Measurements from ENCODE around the gene MCRIP2. TPM values are rescaled to one million over a fixed set of nuclear protein-coding genes. Genes with fewer than 3 reads are reported as not detected.

MCRIP2 gene
- total and polyA plus RNA-seq, 4 experiments from 2014 or later, result 28.3 to 45.5 (median 32.5) TPM

- Mint-ChIP-seq H3K4me3 (no peak overlapping the region), H3K27ac (no peak overlapping the region), H3K27me3 (no peaks in the 10 kb centered on the region), H3K4me1 (peaks cover 0 to 9% (median under 1%) of the 10 kb centered on the region in 4 donors), H3K9me3 (no peaks in the 10 kb centered on the region), H3K36me3 (no peaks in the 10 kb centered on the region)
- intact Hi-C loops (cut with micrococcal nuclease), result no loop called here
- H3K4me3 ChIP-seq (ENCODE audit: low read length in 2 of 2), result no peak overlapping the region
- ChIA-PET CTCF (ENCODE audit: partially characterized antibody) (no interaction called here), POLR2A (ENCODE audit: partially characterized antibody) (interaction anchor here (1.1 to 3.2 kb wide), 3 partner anchors 10 to 21 kb away, joined by 3 to 12 read pairs (median 4); partner anchors contain the start of genes STUB1 and WDR90)
- DNase-seq, result no peak
- H3K9me3 ChIP-seq (ENCODE audit: control insufficient read depth in 1 of 2, low read length in 2 of 2), result no peaks in the 10 kb centered on the region
- no peaks in the 10 kb centered on the region for H3K27me3 ChIP-seq (ENCODE audit: insufficient read depth, low read length)
- H3K36me3 ChIP-seq (ENCODE audit: insufficient read depth, low read length), result no peaks in the 10 kb centered on the region
- H3K27ac ChIP-seq (ENCODE audit: low read depth, low read length), result no peak overlapping the region
- no peaks in the 10 kb centered on the region for H3K4me1 ChIP-seq (ENCODE audit: insufficient read depth, low read length)
Observed at GRCh38 chr16:659618-660017, 18.0 kb downstream of the MCRIP2 start.

- H3K9me3 Mint-ChIP-seq, result no peaks in the 10 kb centered on the region
- no peak overlapping the region for H3K4me3 Mint-ChIP-seq
- no peaks in the 10 kb centered on the region for H3K36me3 ChIP-seq (ENCODE audit: insufficient read depth, low read length)
- peaks cover 0 to 9% (median under 1%) of the 10 kb centered on the region in 4 donors for H3K4me1 Mint-ChIP-seq
- no peaks in the 10 kb centered on the region for H3K4me1 ChIP-seq (ENCODE audit: insufficient read depth, low read length)
- no peak overlapping the region for H3K27ac Mint-ChIP-seq
- H3K9me3 ChIP-seq (ENCODE audit: control insufficient read depth in 1 of 2, low read length in 2 of 2), result no peaks in the 10 kb centered on the region
- H3K4me3 ChIP-seq (ENCODE audit: low read length in 2 of 2), result no peak overlapping the region
- no peaks in the 10 kb centered on the region for H3K27me3 ChIP-seq (ENCODE audit: insufficient read depth, low read length)
- no peaks in the 10 kb centered on the region for H3K36me3 Mint-ChIP-seq
- ChIA-PET POLR2A (ENCODE audit: partially characterized antibody) (interaction anchor here (1.1 to 3.2 kb wide), 3 partner anchors 11 to 20 kb away, joined by 3 to 12 read pairs (median 4); partner anchors contain the start of genes STUB1 and WDR90), CTCF (ENCODE audit: partially characterized antibody) (no interaction called here)
- intact Hi-C loops (cut with micrococcal nuclease), result no loop called here
- H3K27ac ChIP-seq (ENCODE audit: low read depth, low read length), result no peak overlapping the region
- H3K27me3 Mint-ChIP-seq, result no peaks in the 10 kb centered on the region
- DNase-seq, result no peak
Observed at GRCh38 chr16:660132-660458, 18.5 kb downstream of the MCRIP2 start.

- no peaks in the 10 kb centered on the region for H3K27me3 Mint-ChIP-seq
- no peaks in the 10 kb centered on the region for H3K9me3 Mint-ChIP-seq
- no peaks in the 10 kb centered on the region for H3K36me3 ChIP-seq (ENCODE audit: insufficient read depth, low read length)
- H3K4me3 Mint-ChIP-seq, result no peak overlapping the region
- H3K36me3 Mint-ChIP-seq, result no peaks in the 10 kb centered on the region
- intact Hi-C loops (cut with micrococcal nuclease), result no loop called here
- no peak overlapping the region for H3K27ac ChIP-seq (ENCODE audit: low read depth, low read length)
- POLR2A ChIA-PET (ENCODE audit: partially characterized antibody), result interaction anchor here (1.1 to 3.2 kb wide), 3 partner anchors 11 to 20 kb away, joined by 3 to 12 read pairs (median 4); partner anchors contain the start of genes STUB1 and WDR90
- peaks cover 0 to 9% (median under 1%) of the 10 kb centered on the region in 4 donors for H3K4me1 Mint-ChIP-seq
- CTCF ChIA-PET (ENCODE audit: partially characterized antibody), result no interaction called here
- peak overlapping the region in 1 of 7 donors; percentile 51 for H3K27ac Mint-ChIP-seq
- no peaks in the 10 kb centered on the region for H3K9me3 ChIP-seq (ENCODE audit: control insufficient read depth in 1 of 2, low read length in 2 of 2)
- no peaks in the 10 kb centered on the region for H3K4me1 ChIP-seq (ENCODE audit: insufficient read depth, low read length)
- no peak overlapping the region for H3K4me3 ChIP-seq (ENCODE audit: low read length in 2 of 2)
- peak; percentile 41 to 62 (median 59) for DNase-seq
- H3K27me3 ChIP-seq (ENCODE audit: insufficient read depth, low read length), result no peaks in the 10 kb centered on the region
Observed at GRCh38 chr16:660459-661183, 19.0 kb downstream of the MCRIP2 start.

GRCh38 chr16:661184-661821, 19.7 kb downstream of the MCRIP2 start:
- ChIA-PET CTCF (ENCODE audit: partially characterized antibody) (no interaction called here), POLR2A (ENCODE audit: partially characterized antibody) (interaction anchor here (3.2 kb wide), 1 partner anchor 12 kb away, joined by 12 read pairs; the partner anchor contains the start of gene WDR90)
- DNase-seq, result no peak
- Mint-ChIP-seq H3K4me1 (peaks cover 0 to 9% (median under 1%) of the 10 kb centered on the region in 4 donors), H3K36me3 (no peaks in the 10 kb centered on the region), H3K4me3 (peak overlapping the region in 1 of 8 donors; percentile 23), H3K27me3 (no peaks in the 10 kb centered on the region), H3K27ac (peak overlapping the region in 1 of 7 donors; percentile 51), H3K9me3 (no peaks in the 10 kb centered on the region)
- Histone ChIP-seq H3K9me3 (ENCODE audit: control insufficient read depth in 1 of 2, low read length in 2 of 2) (no peaks in the 10 kb centered on the region), H3K4me1 (ENCODE audit: insufficient read depth, low read length) (no peaks in the 10 kb centered on the region), H3K27me3 (ENCODE audit: insufficient read depth, low read length) (no peaks in the 10 kb centered on the region), H3K36me3 (ENCODE audit: insufficient read depth, low read length) (no peaks in the 10 kb centered on the region), H3K4me3 (ENCODE audit: low read length in 2 of 2) (no peak overlapping the region), H3K27ac (ENCODE audit: low read depth, low read length) (no peak overlapping the region)
- intact Hi-C loops (cut with micrococcal nuclease), result no loop called here

- no peaks in the 10 kb centered on the region for H3K27me3 Mint-ChIP-seq
- H3K27ac Mint-ChIP-seq, result no peak overlapping the region
- H3K4me3 Mint-ChIP-seq, result no peak overlapping the region
- ChIA-PET POLR2A (ENCODE audit: partially characterized antibody) (interaction anchor here (0.6 kb wide), 1 partner anchor 15 kb away, joined by 3 read pairs; no protein-coding TSS in a partner anchor), CTCF (ENCODE audit: partially characterized antibody) (no interaction called here)
- H3K4me3 ChIP-seq (ENCODE audit: low read length in 2 of 2), result no peak overlapping the region
- peaks cover 6% of the 10 kb centered on the region for H3K4me1 ChIP-seq (ENCODE audit: insufficient read depth, low read length)
- intact Hi-C loops (cut with micrococcal nuclease), result no loop called here
- H3K27ac ChIP-seq (ENCODE audit: low read depth, low read length), result no peak overlapping the region
- no peaks in the 10 kb centered on the region for H3K27me3 ChIP-seq (ENCODE audit: insufficient read depth, low read length)
- no peaks in the 10 kb centered on the region for H3K9me3 ChIP-seq (ENCODE audit: control insufficient read depth in 1 of 2, low read length in 2 of 2)
- no peaks in the 10 kb centered on the region for H3K9me3 Mint-ChIP-seq
- H3K4me1 Mint-ChIP-seq, result peaks cover 0 to 12% (median under 1%) of the 10 kb centered on the region in 4 donors
- DNase-seq, result no peak
- H3K36me3 ChIP-seq (ENCODE audit: insufficient read depth, low read length), result no peaks in the 10 kb centered on the region
- no peaks in the 10 kb centered on the region for H3K36me3 Mint-ChIP-seq
Observed at GRCh38 chr16:662095-662494, 20.5 kb downstream of the MCRIP2 start.

GRCh38 chr16:662597-662996, 21.0 kb downstream of the MCRIP2 start:
- Histone ChIP-seq H3K4me1 (ENCODE audit: insufficient read depth, low read length) (peaks cover 11% of the 10 kb centered on the region), H3K27me3 (ENCODE audit: insufficient read depth, low read length) (no peaks in the 10 kb centered on the region), H3K9me3 (ENCODE audit: control insufficient read depth in 1 of 2, low read length in 2 of 2) (no peaks in the 10 kb centered on the region), H3K4me3 (ENCODE audit: low read length in 2 of 2) (no peak overlapping the region), H3K27ac (ENCODE audit: low read depth, low read length) (no peak overlapping the region), H3K36me3 (ENCODE audit: insufficient read depth, low read length) (no peaks in the 10 kb centered on the region)
- H3K27me3 Mint-ChIP-seq, result no peaks in the 10 kb centered on the region
- POLR2A ChIA-PET (ENCODE audit: partially characterized antibody), result interaction anchor here (0.6 kb wide), 1 partner anchor 14 kb away, joined by 3 read pairs; no protein-coding TSS in a partner anchor
- H3K4me3 Mint-ChIP-seq, result peak overlapping the region in 1 of 8 donors; percentile 29
- H3K27ac Mint-ChIP-seq, result no peak overlapping the region
- H3K4me1 Mint-ChIP-seq, result peaks cover 1 to 18% (median 2%) of the 10 kb centered on the region in 4 donors
- no peak for DNase-seq
- H3K9me3 Mint-ChIP-seq, result no peaks in the 10 kb centered on the region
- CTCF ChIA-PET (ENCODE audit: partially characterized antibody), result no interaction called here
- intact Hi-C loops (cut with micrococcal nuclease), result no loop called here
- no peaks in the 10 kb centered on the region for H3K36me3 Mint-ChIP-seq

- H3K27ac Mint-ChIP-seq, result peak overlapping the region in 1 of 7 donors; percentile 38
- H3K4me3 Mint-ChIP-seq, result no peak overlapping the region
- POLR2A ChIA-PET (ENCODE audit: partially characterized antibody), result interaction anchor here (0.9 to 5.6 kb wide), 5 partner anchors 9 to 29 kb away, joined by 3 to 89 read pairs (median 7); partner anchors contain the start of genes JMJD8, STUB1 and WDR24
Observed at GRCh38 chr16:666572-666971, 24.9 kb downstream of the MCRIP2 start.

More at GRCh38 chr16:666572-666971, 24.9 kb downstream of the MCRIP2 start:
- Histone ChIP-seq H3K36me3 (ENCODE audit: insufficient read depth, low read length) (peaks cover 17% of the 10 kb centered on the region), H3K4me3 (ENCODE audit: low read length in 2 of 2) (no peak overlapping the region), H3K4me1 (ENCODE audit: insufficient read depth, low read length) (peaks cover 23% of the 10 kb centered on the region), H3K9me3 (ENCODE audit: control insufficient read depth in 1 of 2, low read length in 2 of 2) (no peaks in the 10 kb centered on the region), H3K27me3 (ENCODE audit: insufficient read depth, low read length) (no peaks in the 10 kb centered on the region), H3K27ac (ENCODE audit: low read depth, low read length) (no peak overlapping the region)
- CTCF ChIA-PET (ENCODE audit: partially characterized antibody), result interaction anchor here (1.3 kb wide), 1 partner anchor 17 kb away, joined by 4 read pairs; the partner anchor contains the start of gene WDR90
- intact Hi-C loops (cut with micrococcal nuclease), result no loop called here
- Mint-ChIP-seq H3K4me1 (peaks cover 3 to 22% (median 5%) of the 10 kb centered on the region in 4 donors), H3K27me3 (no peaks in the 10 kb centered on the region), H3K36me3 (peaks cover 0 to 5% of the 10 kb centered on the region in 2 donors), H3K9me3 (no peaks in the 10 kb centered on the region)
- no peak for DNase-seq

Data from CD4-positive, alpha-beta memory T cell (primary cell).